Measurements from ENCODE around the gene SPSB4.

Gene SPSB4

GRCh38 chr3:141050576-141051442 is at the start of gene SPSB4:
Gene SPSB4 (plus strand): TSS chr3:141051347. CDS start chr3:141066105, 14,758 bp downstream.
- DNase-seq: no peak

DNA sequence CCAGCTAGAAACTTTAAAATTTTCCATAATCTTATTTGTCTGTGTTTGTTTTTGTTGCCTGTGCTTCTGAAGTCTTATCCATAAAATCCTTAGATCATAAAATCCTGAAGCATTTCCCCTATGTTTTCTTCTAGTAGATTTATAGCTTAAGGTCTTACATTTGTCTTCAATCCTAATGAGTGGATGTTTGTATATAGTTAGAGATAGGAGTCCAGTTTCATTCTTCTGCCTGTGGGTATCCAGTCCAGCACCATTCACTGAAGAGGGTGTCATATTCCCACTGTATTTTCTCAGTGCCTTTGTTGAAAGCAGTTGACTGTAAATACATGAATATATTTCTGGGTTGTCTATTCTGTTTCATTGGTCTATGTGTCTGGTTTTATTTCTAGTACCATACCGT is 44.8 kb upstream of the SPSB4 start:
- DNase-seq: no peak

- DNase-seq: no peak
Observed at GRCh38 chr3:141009496-141009895, 41.7 kb upstream of the SPSB4 start.

DNA sequence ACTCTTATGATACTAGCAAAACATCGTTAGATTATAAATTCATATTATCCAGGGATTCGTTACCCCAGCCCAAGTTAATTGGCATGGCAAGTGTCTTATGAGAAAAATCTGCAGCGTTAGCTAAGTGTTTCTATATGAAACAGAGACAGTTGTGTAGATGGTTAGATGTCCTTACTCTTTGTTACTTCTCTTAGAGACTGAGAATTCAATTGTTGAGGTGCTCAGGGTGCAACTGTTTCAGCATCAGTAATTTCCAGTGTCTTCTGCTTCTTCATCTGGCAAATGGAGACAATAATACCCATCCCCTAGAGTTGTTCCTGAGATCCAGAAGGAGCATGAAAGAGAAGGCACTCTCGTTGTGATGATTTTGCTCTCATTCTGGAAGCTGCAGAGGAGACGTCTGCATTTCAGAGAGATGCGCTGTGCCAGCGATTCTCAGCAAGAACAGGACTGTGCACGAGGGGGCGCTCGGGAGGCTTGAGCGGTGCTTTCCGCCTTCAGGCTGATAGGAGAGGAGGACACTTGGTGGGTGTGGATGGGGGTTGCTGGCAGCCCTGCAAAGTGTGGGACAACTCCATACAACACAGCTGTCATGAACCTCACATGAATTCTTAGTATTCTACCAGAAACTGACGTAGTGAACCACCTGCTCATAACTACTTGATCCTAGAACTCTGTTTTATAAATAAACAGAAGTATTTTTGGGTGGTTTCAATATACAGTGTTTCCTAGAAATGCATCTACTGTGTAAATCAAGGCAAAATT is 39.7 kb upstream of the SPSB4 start:
- DNase-seq: peak; percentile 68

DNA sequence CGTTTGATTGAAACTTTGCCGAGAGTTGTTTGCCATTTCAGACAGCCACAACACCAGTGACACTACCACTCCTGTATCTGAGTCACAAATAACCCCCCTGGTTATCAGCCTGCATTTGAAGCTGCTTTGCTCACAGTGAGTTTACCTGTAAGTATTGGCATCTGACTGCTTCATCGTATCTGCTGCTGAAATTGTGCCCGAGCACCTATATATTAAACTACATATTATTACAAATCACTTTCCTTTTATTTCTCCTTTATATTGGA is 39.2 kb upstream of the SPSB4 start:
- DNase-seq: peak; percentile 3

GRCh38 chr3:141012571-141012970 is 38.6 kb upstream of the SPSB4 start:
- no peak for DNase-seq

DNA sequence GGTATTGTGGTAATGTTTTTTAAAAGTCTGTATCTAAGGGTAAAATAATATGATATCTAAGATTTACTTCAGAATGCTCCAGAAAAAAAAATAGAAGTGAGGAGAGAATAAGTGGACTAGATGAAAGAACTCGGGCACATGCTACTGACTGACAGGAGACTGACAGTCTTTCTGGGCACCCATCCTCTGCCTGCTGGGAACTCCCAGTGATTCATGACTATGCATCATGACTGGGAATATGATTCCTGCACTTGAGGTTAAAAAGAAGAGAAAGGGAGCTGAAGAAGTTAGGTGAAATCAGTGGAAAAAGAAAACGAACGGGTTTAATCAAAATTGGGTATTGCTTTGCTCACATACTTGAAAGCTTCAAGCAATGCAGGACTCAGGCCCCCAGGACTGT is 35.7 kb upstream of the SPSB4 start:
- DNase-seq: no peak

GRCh38 chr3:141017366-141018322 is 33.5 kb upstream of the SPSB4 start:
- DNase-seq: peak; percentile 27

- no peak for DNase-seq
Observed at GRCh38 chr3:141019244-141019643, 31.9 kb upstream of the SPSB4 start.

- DNase-seq: no peak
Observed at GRCh38 chr3:141020143-141020830, 30.9 kb upstream of the SPSB4 start.

- no peak for DNase-seq
Observed at GRCh38 chr3:141021261-141021660, 29.9 kb upstream of the SPSB4 start.

DNA sequence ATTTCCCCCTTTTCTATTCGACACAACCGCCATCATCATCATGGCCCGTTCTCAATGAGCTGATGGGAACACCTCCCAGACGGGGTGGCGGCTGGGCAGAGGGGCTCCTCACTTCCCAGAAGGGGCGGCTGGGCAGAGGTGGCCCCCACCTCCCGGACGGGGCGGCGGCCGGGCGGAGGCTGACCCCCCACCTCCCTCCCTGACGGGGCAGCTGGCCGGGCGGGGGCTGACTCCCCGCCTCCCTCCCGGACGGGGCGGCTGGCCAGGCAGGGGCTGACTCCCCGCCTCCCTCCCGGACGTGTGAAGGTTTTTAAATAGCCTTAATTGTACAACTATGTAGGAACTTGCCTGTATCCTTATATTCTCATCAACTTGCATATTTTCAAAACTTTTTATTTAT is 20.9 kb upstream of the SPSB4 start:
- no peak for DNase-seq

- DNase-seq: no peak
Observed at GRCh38 chr3:141039589-141039988, 11.6 kb upstream of the SPSB4 start.

GRCh38 chr3:141044695-141045641 is 6.2 kb upstream of the SPSB4 start:
- DNase-seq: no peak

DNA sequence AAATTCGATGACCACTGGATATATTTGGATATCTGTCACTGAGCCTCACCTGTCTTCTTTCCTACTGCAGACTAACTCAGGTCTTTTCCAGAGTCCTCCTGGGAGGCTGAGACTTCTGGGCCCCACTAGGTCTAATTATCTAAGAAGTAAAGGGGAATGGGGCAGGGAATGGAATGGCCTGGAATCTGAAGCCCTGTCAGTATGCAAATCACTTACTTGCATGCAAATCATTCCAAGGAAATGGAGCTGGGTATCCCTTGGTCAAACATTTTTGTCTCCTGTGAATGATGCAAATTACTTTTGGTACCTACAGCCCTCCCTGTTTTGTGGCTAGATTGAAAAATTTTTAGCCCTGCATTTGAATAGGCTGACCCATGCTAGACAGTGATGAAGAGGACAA is 5.3 kb upstream of the SPSB4 start:
- no peak for DNase-seq

DNA sequence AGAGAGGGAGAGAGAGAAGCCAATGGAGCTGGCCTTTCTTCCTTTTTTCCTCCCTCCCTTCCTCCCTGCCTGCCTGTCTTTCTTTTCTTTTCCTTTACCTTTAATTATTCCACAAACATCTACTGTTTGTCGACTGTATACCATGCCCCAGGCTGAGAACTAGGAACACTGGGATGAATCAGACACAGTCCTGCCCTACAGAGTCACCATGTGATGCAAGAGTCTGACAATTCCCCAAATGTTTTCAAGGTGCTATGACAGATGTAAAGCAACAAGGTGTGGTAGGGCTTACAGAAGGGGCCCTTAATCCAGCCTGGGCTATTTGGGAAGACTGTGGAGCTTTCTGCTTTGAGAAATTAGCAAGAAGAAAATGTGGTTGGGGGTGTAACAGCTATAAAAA is 4.0 kb upstream of the SPSB4 start:
- no peak for DNase-seq

DNA sequence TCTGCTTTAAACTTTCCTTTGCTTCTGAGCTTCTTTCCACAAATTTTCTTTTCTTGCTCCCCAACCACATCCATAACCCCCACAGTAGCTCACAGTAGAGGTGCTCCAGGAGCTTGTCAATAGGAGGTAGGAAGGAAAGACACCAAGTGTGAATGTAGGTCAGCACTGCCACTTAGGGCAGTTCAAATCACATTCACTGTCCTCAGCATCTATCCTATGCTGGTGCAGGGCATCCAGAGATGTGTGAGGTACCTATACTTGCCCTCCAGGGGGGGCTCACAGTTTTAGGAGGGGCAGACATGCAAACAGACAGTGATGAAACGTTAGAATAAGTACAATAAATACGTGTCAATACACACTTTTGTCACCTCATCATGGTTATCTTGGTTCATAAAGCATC is 1.5 kb upstream of the SPSB4 start:
- no peak for DNase-seq

DNA sequence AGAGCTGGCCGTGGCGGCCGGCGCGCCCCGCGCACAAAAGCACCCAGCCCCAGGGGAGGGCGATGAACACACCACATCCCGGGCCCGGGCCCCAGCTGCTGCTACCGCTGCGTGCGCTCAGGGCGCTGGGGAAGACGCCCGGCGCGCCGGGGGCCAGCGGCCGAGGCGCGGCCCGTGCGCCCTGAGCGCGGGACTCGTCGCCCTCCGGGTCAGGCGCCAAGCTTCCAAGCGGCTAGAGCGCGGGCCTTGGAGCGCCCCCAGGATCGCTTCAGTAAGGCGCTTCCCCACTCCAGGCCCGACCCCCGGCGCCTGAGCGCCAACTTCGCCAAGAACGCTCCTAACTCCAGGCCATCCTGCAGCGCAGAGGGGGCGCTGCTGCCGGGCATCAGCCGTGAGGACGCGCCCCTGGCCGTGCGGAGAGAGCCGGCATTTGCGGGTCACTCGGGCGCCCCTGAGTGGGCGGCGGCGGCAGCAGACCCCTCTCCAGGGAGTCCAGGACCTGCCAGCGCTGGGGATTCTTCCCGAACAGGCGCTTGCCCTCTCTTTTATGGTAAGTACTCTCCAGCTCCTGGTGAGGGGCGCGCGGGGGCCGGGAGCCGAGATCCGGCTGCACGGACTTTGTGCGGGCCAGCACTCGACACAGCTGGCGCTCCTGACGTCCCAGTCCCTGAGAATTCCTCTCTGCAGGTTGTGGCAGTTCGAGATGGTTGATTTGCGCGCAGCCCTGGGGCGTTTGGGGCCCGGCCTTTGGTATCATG is 475 bp downstream of the SPSB4 start:
- DNase-seq: no peak

DNA sequence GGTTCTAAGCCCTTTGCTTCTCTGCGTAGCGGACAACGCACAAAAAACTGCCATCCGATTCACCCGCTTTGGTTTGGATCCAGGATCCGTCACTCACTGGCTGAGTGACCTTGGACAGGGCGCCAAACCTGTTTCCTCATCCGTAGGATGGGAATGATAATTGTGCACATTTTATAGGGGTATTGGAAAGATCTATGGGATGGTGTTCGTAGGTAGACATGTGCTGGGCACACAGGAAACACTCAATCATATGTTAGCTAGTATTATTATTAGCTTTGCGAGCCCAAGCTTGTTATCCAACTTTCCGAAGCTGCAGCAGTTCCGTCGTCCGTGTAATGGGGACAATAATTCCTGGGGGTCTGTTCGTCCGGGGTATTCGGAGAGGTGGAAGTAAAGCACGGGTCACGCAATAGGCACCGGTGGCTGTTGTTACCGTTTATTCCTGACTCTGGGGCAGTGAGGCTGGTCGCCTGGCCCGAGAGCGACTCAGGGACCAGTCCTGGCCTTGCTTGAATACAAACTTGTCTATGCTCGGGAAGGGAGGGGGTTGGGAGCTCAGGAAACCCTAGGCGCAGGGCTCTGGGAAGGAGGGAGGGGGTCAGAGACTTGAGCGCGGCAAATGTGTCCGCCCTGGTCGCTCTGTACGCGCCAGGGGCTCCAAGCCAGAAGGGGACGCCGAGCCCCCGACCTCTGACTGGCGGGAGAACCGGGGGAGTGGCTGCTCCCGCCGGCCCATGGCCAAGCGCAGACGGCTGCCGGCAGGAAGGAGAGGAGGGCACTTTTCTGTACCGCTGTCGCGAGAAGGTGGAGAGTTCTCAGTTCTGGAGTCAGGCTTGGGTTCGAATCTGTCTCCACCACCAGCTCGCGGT is 1.3 kb downstream of the SPSB4 start:
- DNase-seq: no peak

- no peak for DNase-seq
Observed at GRCh38 chr3:141055136-141055535, 4.0 kb downstream of the SPSB4 start.

All from CD4-positive, alpha-beta T cell treated with Interleukin-10 for 1 hour (primary cell).